Activated CD4-positive, alpha-beta T cell treated with anti-CD3 and anti-CD28 coated beads, Interleukin-2, amount 50 U/mL, for 48 hours (primary cell): ENCODE data around the gene PAPLN.
"Not testable (repeated sequence)": the region's sequence is repeated elsewhere in the genome, so short reads cannot be mapped to it uniquely, and the experiment has no call there.

Experiments
- DNase-seq, 2 experiments: peaks; one replicate each; pipeline ENCODE4 v3.0.0-alpha.2; 2020

The PAPLN gene

GRCh38 chr14:73293782-73294781 lies 56.8 kb downstream of the PAPLN start:
- no peak for DNase-seq

GRCh38 chr14:73295198-73295796 lies 58.0 kb downstream of the PAPLN start:
- no peak for DNase-seq

- DNase-seq: no peak
Measured at GRCh38 chr14:73305499-73305898, 68.2 kb downstream of the PAPLN start.

DNA sequence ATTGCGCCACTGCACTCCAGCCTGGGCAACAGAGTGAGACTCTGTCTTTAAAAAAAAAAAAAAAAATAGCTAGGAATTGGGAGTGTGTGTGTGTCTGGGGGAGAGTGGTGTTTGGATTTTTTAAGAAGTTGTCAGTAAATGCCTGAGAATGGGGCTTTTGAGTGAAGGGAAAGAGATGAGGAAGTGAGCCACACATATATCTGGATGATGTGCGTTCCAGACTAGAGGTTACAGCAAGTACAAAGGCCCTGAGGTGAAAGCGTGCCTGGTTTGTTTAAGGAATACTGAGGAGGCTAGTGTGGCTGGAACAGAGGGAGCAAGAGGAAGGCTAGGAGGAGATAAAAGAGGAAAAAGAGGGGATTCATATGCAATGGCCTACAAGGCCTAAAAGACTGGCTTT lies 70.0 kb downstream of the PAPLN start:
- DNase-seq: no peak

DNA sequence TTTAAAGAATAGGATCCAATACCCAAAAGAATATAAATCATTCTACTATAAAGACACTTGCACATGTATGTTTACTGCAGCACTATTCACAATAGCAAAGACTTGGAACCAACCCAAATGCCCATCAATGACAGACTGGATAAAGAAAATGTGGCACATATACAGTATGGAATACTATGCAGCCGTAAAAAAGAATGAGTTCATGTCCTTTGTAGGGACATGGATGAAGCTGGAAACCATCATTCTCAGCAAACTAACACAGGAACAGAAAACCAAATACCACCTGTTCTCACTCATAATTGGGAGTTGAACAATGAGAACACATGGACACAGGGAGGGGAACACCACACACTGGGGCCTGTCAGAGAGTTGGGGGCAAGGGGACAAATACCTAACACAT lies 71.9 kb downstream of the PAPLN start:
- DNase-seq: not testable (repeated sequence)

GRCh38 chr14:73311708-73312030 lies 74.4 kb downstream of the PAPLN start:
- no peak for DNase-seq

GRCh38 chr14:73312687-73313086 lies 75.4 kb downstream of the PAPLN start:
- no peak for DNase-seq

- no peak for DNase-seq
Measured at GRCh38 chr14:73313151-73313550, 75.8 kb downstream of the PAPLN start.

DNA sequence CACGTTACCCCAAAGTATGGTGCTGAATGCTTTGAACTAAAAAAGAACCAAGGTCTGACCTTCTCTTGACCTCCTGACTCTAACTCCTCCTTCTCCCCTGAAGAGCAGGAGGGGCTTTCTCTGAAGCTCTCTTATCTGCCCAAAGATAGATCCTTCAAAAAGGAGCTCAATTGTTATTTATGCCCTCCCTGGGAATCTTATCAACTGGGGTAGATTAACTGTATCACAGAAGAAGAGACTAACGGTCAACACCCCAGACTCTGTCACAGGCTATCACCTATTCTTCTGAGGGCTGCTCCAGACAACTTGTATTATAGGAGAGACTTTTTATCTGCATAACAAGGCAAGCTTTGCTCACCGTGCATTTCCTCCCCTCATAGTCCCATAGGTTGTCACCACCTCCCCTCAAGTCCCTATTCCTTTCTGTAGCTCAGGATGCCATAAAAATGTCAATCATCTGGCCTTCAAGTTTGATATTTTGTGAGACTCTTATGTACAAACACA lies 86.6 kb downstream of the PAPLN start:
- no peak for DNase-seq
